SH-SY5Y (cell line): ENCODE results near the gene CAMSAP1.

Source experiments
- GATA2 ChIP-seq: IDR thresholded peaks from 2 replicates; pipeline ENCODE4 v1.6.1; 2011; ENCODE audit warnings: mild to moderate bottlenecking, low read depth, low read length
- GATA3 ChIP-seq: IDR thresholded peaks from 2 replicates; pipeline ENCODE4 v1.6.1; 2011; ENCODE audit warnings: low read depth, mild to moderate bottlenecking, low read length, moderate library complexity

Gene CAMSAP1

GRCh38 chr9:135815830-135816650, 91.3 kb downstream of the CAMSAP1 start:
- TF ChIP-seq GATA3, result no peak
- TF ChIP-seq GATA2, result no peak

DNA sequence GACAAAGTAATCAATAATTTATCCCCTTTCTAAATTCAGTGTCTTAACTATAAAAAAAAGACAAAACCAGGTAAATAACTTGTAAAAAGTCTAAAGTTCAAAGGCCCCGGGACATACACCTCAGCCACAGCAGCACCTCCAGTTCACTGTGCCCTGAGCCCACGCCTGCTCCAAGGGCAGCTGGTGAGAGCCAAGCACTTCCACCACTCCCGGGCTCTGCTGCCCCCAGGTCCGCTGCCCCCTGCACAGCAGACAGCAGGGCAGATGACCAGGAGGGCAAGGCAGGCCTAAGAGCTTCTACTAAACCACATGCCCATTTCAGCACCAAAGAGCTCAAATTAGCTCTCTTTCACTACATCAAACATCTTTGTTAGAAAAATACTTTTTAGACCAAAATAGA, 91.9 kb downstream of the CAMSAP1 start:
- TF ChIP-seq GATA3 (no peak), GATA2 (no peak)

GRCh38 chr9:135814421-135815095, 92.8 kb downstream of the CAMSAP1 start:
- no peak for TF ChIP-seq GATA3
- no peak for TF ChIP-seq GATA2

DNA sequence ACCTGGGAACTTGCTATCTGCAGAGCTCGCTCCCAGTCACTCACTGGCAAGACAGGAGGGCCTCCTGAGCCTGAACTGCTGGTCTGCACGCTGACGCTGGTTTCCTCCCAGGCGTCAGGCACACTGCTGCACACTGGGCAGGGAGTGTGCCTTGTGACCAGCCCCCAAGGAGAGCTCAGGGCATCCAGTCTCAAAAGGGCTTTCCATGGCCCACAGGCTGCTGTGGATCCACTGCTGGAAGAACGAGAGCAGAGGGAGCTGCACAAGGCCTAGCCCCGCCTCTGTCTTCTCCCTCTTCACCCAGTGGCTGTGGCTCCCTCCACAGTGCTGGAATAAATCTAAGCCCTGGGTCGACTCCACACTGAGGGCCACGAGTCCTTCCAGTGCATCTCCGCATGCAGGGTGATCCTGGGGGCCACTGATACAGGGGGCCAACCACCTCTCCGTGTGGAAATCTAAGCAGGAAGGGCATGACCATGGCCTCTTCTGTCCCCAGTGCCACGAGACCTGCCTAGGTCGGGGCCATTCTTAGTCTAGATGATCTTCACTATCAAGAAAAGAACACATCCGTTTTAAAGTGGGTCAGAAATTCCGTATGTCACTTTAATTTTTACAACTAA, 93.6 kb downstream of the CAMSAP1 start:
- TF ChIP-seq GATA3 (no peak), GATA2 (no peak)

DNA sequence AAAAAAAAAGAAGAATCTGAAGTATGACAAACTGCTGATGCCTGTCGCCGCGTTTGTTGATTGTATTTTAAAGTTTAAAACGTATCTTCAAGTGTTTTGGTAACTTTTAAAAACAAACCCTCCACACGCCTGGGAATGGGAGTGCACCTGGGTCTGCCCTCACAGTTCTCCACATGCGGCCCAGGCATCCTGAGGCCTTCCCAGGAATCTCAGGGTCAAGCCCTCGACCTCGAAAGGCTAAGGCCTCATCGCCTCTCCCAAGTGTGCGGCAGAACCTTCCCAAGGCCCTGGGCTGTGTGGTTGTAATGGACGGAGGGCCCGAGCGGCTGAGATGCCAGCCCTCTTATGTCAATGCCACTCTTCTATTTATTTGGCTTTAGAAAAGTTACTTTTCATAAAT, 94.4 kb downstream of the CAMSAP1 start:
- TF ChIP-seq GATA2, result no peak

DNA sequence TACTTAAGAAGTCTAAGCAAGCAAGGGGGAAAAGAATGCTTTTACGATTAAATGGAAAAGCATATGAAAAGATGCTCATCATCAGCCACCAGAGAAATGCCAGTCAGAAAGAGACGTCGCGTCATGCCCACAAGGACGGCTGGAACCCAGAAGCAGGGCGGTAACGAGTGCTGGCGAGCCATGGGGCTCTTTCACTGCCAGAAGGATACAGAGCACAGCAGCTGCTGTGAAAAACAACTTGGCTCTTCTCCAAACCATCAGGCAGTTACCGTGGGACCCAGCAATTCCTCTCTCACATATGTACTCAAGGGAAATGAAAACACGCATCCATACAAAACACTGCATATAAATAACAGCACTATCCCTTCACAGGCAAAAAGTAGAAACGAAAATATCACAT, 95.5 kb downstream of the CAMSAP1 start:
- TF ChIP-seq GATA3 (no peak), GATA2 (no peak)

DNA sequence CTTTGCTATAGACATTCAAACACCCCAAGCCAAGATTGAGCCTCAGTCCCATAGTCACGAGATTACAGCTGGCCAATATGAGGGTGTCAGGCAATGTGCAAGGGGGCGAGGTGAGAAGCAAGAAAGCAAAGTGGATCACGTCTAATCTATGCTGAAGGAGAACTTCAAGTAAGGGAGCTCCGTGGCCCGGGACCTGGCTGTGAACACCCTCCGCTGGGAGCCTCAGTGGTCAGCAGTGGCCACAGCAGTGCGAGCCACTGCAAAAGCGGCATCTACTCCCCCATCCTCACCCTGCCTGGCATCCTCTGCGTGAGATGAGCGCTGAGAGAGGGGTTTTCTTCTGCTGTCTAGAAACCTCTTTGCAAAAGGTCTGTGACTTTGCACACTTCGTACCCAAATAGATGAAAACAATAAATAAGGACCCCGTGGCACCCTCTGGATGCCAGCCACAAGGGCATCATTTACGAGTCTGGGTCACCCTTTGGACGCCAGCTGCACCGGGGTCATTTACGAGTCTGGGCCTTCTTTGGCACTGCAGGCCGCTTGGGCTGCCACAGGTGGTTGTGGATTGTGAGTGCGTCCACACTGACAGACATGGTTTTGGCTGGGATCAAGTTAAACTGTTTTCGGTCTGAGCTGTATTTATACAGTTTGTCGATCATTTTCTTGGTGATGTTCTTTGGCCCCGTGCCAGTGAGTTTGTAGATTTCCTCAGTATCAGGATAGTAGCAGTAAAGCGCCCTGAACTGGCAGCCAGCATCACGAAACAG, 96.4 kb downstream of the CAMSAP1 start:
- TF ChIP-seq GATA2, result no peak
- TF ChIP-seq GATA3, result no peak

GRCh38 chr9:135809166-135809565, 98.2 kb downstream of the CAMSAP1 start:
- TF ChIP-seq GATA2 (no peak), GATA3 (no peak)

- TF ChIP-seq GATA2 (no peak), GATA3 (no peak)
Observed at GRCh38 chr9:135805422-135806022, 101.8 kb downstream of the CAMSAP1 start.

- TF ChIP-seq GATA3 (no peak), GATA2 (no peak)
Observed at GRCh38 chr9:135804581-135805421, 102.5 kb downstream of the CAMSAP1 start.

DNA sequence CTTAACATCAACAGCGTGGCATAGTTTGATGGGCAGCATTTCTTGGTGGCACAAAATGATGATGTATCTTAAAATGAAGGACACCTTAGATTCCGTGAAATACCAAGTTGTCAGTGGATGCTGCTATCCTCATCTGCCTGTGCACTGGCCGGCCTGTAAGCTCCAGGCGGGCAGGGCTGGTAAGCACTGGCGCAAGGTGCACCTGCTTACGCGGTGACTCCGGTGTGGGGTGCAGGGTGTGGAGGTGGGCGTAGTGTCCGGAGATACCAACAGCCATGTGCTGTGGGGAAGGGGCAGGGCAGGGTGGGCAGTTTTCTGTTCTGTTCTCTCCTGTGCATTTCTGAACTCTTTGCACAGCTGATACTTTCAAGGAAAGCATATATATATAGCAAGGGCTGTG, 103.9 kb downstream of the CAMSAP1 start:
- TF ChIP-seq GATA3, result no peak
- TF ChIP-seq GATA2, result no peak

DNA sequence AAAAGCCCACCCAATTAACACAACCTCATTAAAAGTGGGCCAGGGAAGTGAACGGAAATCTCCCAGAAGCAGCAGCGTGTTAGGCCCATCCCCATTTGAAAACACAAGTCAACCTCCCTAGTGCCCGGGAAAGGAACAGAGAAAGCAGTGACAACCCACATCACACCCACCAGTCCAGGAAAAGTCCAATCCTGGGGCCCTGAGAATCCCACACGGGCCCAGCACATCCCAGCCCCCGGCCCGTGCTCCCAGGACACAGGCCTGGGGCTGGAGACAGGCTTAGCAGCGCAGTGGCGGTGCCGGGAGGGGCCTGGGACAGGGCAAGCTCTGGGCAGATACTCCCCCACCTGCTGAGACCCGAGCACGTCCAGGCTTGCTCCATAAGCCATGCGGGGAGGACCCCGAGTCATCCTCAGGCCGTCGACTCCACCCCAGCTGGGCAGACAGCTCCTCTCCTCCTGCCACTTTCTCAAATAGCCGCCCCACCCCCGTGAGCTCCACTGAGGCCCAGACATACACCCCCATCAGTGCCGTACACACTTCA, 104.4 kb downstream of the CAMSAP1 start:
- TF ChIP-seq GATA3, result no peak
- no peak for TF ChIP-seq GATA2

DNA sequence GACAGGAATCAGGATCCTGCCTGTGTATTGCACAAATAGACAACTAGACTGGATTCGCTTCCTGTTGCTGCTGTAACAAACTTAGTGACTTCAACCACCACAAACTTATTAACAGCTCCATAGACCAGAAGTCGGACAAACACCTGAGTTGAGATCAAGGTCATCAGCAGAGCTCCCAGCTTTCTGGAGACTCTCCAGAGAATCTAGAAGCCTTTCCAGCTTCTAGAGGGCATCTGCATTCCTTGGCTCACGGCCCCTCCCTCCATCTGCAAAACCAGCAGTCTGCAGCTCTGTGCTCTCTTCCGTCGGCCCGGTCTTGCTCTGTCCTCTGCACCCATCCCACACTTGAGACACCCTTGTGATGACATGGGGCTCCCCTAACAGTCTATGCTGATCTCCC, 106.3 kb downstream of the CAMSAP1 start:
- TF ChIP-seq GATA3 (no peak), GATA2 (no peak)
